GM21619 (cell line): Measurements from ENCODE around the gene CALHM3.
A peak's percentile ranks its signal among the peaks of the same experiment; 100 is the strongest.
"Not testable (repeated sequence)": the region's sequence is repeated elsewhere in the genome, so short reads cannot be mapped to it uniquely, and the experiment has no call there.

Source experiments
- ATAC-seq: cut with Tn5 transposase; IDR thresholded peaks from one replicate; pipeline ENCODE4 v1.9.1; 2021; ENCODE audit not compliant: unreplicated experiment

CALHM3 gene

GRCh38 chr10:103502849-103503660 lies 24.0 kb upstream of the CALHM3 start:
- no peak for ATAC-seq

DNA sequence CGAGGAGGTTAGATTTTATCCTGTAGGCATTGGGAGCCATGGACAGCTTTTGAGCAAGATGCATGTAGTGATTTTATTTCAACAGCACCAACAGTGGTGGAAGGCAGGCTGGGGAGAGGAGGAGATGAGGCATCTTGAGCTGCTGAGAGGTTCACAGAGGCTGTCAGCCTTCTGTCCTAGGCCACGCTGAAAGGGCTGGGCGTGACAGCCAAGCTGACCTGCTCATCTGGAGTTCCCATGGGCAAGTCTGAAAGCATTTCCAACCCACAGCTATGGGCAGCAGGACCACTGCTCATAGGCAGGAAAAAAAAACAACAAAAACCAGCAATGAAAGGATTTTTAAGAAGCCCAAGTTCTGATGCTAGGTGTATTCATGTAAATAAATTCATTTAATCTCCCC lies 22.1 kb upstream of the CALHM3 start:
- no peak for ATAC-seq

GRCh38 chr10:103500481-103500880 lies 21.4 kb upstream of the CALHM3 start:
- no peak for ATAC-seq

GRCh38 chr10:103499881-103500280 lies 20.8 kb upstream of the CALHM3 start:
- ATAC-seq: no peak

GRCh38 chr10:103498936-103499638 lies 20.0 kb upstream of the CALHM3 start:
- ATAC-seq: no peak

DNA sequence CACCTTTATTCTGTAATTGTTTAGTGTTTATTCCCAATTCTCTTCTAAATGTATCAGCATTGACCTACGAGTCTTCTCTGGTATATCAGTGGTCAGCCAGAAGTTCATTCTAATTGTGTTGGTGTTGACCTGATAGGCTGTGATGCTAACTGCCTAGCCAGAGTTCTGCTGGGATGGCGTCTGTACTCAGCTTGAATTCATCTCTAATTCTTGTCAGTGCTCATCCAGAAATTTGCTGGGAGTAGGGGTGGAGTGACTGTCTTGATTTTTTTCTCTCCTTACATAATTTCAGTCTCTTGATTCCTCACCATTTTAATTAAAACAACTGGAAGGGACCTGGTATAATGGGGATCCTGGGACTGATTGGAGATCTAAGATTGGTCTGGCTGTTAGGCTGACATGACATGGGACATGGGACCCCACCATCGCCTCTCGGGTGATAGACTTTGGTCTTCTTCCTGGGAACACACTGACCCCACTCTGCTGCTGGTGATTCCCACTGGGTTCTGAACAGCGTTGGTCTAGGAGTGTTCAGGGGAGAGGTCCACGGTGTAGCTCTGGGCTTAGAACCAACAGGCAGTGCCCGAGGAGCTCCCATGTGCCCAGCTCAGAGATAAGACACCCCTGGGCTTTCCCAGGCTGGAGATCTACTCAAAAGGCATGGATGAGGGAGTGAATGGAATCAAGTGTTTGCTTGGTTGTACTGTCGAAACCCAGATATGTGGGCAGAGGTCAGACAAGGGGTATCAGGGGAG lies 18.3 kb upstream of the CALHM3 start:
- ATAC-seq: no peak

DNA sequence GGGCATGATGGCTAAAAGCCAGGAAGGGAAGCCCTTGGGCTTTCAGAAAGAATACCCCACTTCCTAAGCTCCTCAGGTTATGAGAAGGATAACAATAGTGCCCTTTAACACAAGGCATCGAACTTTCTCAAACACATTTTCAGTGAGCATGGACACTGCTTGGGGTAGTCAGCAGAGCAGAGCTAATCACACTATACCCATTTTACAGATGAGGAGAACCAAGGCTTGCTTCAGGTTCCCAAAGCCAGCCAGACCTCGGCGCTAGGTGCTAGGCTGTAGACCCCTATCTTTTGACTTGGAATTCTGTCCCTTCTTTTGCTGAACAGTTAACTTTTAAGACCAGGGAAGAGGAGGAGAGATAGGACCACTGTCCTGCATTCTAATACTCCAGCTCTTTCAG lies 16.3 kb upstream of the CALHM3 start:
- no peak for ATAC-seq

- ATAC-seq: no peak
Measured at GRCh38 chr10:103493916-103494877, 15.2 kb upstream of the CALHM3 start.

GRCh38 chr10:103493362-103493915 lies 14.4 kb upstream of the CALHM3 start, which contains the start of gene NEURL1:
Gene NEURL1, plus strand, starts transcription at chr10:103493705. Its CDS starts 683 bp downstream, at chr10:103494388.
- no peak for ATAC-seq

- no peak for ATAC-seq
Measured at GRCh38 chr10:103492655-103493261, 13.7 kb upstream of the CALHM3 start.

DNA sequence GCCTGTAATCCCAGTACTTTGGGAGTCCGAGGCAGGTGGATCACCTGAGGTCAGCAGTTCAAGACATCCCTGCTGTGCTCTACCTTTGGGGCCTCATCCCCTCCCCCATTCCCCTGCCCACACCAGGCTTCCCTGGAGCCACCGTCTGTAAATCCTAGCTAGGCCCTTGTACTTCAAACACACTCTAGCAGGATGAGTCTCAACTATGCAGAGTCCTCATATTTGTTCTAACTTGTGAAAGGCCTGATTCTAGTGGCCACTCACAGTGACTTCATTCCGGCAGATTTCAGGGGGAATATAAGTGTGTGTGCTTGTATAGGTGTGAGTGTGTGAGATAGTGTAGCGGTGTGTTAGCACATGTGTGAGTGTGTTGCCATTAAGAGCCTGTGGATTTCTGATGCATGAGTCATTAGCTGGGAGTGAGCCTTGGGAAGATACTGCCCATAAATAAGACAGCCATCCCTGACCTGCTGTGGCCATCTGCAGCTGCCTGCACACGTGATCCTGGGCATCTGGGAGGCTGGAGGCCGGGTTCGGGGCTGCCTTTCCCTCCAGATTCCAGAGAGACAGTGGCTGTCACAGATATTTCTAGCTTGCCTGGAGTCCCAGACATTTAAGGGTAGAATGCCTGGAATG lies 12.8 kb upstream of the CALHM3 start:
- no peak for ATAC-seq

DNA sequence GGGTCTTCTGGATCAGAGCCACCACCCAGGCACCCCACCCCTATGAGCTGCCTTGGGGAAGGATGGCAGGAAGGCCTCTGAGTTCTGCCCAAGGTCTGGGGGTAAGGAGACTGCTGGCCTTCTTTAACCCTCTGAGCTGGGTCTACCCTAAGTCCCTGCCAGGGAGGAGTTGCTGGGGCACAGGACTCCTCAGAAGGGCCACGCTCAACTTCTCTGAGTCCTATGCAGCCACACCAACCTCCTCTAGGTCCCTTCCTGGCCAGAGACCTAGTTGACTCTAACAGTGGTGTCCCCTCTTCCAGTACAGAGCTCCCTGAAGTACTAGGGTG lies 11.9 kb upstream of the CALHM3 start:
- peak; percentile 11 for ATAC-seq

GRCh38 chr10:103487410-103487708 lies 8.3 kb upstream of the CALHM3 start:
- ATAC-seq: no peak

DNA sequence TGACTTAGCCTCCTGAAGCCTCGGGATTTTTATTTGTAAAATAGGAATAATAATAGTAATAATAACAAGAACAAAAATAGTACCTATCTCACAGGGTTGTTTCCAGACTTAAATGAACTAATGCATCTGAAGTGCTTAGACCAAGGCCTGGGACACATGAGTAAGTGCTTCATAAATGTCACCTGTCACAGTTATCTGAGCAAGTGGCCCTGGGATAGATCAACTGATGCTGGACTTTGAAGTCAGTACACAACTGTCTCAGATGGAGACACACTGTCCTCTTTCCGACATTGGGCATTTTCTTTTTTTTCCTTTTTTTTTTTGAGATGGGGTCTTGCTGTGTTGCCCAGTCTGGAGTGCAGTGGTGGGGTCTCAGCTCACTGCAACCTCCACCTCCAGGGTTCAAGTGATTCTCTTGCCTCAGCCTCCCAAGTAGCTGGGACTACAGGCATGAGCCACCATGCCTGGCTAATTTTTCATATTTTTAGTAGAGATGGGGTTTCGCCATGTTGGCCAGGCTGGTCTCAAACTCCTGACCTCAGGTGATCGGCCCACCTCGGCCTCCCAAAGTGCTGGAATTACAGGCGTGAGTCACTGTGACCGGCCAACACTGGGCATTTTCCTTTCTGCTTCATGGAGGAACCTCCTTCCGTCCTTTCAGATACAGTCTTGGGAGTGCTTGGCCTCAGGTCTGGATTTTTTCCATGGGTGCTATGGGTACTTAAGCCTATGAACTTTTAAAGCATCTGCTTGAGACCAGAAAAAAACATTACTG lies 7.8 kb upstream of the CALHM3 start:
- ATAC-seq: not testable (repeated sequence)

DNA sequence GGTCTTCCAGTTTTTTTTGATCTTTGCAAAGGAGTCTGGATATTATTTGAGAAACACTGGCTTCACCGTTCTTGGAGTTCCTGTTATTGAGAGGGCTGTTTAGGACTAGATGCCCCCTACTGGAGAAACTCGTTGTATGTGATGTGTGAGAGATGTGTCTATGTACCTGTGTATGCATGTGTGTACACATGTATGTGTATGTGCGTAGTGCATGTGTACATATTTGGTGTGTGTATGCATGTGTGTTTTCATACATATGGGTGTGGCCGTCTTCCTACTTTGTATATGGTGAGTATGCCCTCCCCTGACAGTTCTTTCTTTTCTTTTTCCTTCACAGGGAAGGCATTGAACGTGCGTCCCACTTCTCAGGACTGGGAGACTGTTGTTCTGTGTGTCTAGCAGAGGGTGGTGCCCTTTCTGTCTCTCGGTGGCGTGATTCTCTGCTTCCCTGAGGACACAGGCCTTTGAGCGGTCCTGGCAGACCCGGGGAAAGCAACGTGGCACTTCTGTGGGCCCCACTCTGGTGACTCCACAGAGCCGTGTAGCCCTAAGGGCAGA lies 3.0 kb upstream of the CALHM3 start:
- peak; percentile 63 for ATAC-seq

DNA sequence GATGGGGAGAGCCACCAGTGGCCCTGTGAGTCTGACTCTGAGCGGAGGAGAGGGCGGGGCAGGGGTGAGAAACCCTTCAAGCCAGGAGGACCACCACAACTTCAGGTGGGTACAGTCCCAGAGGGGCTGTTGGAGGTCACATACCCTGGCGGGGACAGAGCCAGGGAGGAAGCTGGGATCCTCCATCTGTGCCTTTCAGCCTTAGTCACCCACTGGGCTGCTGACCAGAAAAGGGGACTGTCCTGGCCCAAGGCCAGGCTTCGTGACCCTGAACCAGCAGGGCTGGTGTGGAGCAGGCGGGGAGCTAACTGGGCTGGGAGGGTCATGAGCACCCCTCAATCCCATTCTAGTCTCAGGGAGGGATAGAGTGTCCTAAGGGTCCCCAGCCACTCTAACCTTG lies 1.5 kb upstream of the CALHM3 start:
- no peak for ATAC-seq

DNA sequence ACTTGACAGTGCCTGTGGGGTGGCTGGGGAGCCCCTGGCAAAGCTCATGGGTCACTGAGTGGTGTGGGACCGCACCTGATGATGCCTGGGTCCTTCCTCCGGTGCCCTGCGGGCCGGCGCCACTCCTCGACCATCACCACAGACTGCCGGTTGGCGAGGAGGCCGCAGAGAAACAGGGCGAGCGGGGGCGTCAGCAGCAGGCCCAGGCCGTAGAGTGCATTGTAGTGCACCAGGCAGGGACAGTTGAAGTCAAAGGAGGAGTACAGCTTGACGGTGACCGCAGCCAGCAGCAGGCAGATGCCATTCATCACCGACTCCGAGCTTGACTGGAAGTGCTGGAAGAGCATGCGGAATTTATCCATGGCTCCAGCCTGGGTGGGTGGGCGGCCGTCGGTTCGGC lies 369 bp downstream of the CALHM3 start:
- no peak for ATAC-seq

GRCh38 chr10:103476046-103476768 lies 2.8 kb downstream of the CALHM3 start:
- no peak for ATAC-seq
